NT2/D1 (cell line): Measurements from ENCODE around the gene ZNF57.

Source experiments
- SUZ12 ChIP-seq: IDR thresholded peaks from 2 replicates; pipeline ENCODE4 v1.6.1; 2011; ENCODE audit not compliant: insufficient read length, insufficient read depth; ENCODE audit errors: extremely low read depth
- YY1 ChIP-seq: IDR thresholded peaks from 2 replicates; pipeline ENCODE4 v1.6.1; 2011; ENCODE audit not compliant: insufficient read length, insufficient read depth
- ZNF274 ChIP-seq: IDR thresholded peaks from 2 replicates; pipeline ENCODE4 v1.6.1; 2011; ENCODE audit warnings: mild to moderate bottlenecking, low read depth, low read length

GRCh38 chr19:2887391-2887914 lies 13.3 kb upstream of the ZNF57 start:
- TF ChIP-seq YY1 (no peak), ZNF274 (no peak), SUZ12 (no peak)
